GM19463 (cell line): ENCODE data around the gene ERMN.

Experiments used
- ATAC-seq: cut with Tn5 transposase; IDR thresholded peaks from one replicate; pipeline ENCODE4 v1.9.1; 2021; ENCODE audit warnings: mild to moderate bottlenecking, moderate library complexity; ENCODE audit not compliant: unreplicated experiment

ERMN gene

GRCh38 chr2:157333304-157334047 is 7.9 kb upstream of the ERMN start:
- no peak for ATAC-seq

DNA sequence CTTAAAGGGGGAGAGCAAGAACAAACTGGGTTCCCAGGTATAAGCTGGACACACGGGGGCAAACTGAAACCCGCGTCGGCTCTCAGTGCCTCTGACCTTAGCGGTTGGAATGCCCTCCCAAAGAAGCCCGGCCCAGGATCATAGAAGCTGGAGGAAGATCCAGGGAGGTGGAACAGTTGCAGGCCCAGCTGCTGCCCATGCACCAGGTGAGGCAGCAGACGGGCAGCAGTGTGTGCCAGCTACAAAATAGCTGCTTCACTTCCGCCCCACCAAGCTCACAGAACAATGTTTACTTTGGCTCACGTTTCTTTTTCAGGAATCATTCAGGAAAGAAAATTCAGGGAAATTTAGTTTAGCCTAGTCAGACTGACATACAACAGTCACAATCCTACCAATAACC is 3.9 kb upstream of the ERMN start:
- ATAC-seq, result no peak

- peak; percentile 99 for ATAC-seq
These were observed 2.2 kb upstream of the ERMN start for GRCh38 chr2:157327621-157328500.

- ATAC-seq, result peak; percentile 24
These were observed 1.6 kb upstream of the ERMN start for GRCh38 chr2:157327200-157327599.

DNA sequence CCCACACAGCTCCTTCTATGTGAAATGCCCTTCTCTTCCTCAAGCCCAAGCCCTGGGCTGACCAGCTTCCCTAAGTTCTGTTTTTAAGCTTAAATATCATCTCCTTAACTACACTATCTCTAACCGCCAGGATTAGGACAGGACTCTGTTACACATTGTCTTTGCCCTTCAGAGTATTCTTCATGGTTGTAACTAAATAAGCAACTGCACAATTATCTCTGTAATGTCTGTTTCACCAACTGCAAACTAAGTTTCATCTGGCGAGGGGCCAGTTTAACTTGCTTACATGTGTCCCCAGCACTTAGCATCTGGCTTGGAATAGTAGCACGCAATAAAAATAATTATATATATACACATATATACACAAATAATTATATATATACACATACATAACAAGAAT is 1.1 kb upstream of the ERMN start:
- ATAC-seq, result no peak

- no peak for ATAC-seq
These were observed 1.2 kb downstream of the ERMN start for GRCh38 chr2:157324331-157324843.

DNA sequence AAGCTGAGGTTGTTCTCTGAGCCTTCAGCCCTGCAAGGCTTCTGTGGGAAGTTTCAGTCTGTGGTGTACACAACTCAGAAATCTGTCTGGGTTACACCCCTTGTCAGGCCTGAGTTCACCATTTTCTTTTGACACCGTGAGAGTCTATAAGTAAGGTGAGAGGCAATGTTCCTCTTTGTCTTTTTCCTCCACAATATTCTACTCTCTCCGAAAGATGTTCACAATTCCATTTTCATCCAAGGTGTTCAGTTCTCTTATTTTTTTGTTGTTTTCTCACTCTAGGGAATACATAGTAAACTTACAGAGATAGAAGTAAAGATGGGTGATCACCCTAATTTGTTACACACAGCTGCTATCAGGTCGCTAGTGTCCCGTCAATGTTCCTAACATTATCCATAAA is 3.2 kb downstream of the ERMN start:
- no peak for ATAC-seq

GRCh38 chr2:157321466-157321865 is 4.2 kb downstream of the ERMN start:
- no peak for ATAC-seq

DNA sequence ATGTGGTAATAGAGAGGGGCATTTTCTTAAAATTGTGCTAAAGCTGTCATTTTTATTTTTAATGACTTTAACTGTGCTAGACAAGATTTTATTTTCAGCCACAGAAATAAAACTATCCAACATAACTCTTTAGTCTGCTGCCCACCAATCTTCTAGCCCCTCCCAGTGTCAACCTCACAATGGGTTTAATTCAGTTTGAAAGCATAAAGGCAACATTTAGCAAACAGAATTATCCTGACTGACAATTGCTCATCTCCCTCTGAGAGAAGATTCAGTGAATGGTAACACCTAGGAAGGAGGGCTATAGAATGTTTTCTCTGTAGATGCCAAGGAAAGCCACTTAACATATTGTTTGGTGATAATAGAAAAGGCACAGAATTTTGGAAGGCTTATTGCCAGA is 5.2 kb downstream of the ERMN start:
- no peak for ATAC-seq

GRCh38 chr2:157319795-157320194 is 5.8 kb downstream of the ERMN start:
- ATAC-seq, result no peak

- peak; percentile 45 for ATAC-seq
These were observed 6.7 kb downstream of the ERMN start for GRCh38 chr2:157318884-157319283.

GRCh38 chr2:157315901-157316300 is 9.7 kb downstream of the ERMN start:
- no peak for ATAC-seq

GRCh38 chr2:157312866-157313486 is 12.6 kb downstream of the ERMN start:
- ATAC-seq, result peak; percentile 64

DNA sequence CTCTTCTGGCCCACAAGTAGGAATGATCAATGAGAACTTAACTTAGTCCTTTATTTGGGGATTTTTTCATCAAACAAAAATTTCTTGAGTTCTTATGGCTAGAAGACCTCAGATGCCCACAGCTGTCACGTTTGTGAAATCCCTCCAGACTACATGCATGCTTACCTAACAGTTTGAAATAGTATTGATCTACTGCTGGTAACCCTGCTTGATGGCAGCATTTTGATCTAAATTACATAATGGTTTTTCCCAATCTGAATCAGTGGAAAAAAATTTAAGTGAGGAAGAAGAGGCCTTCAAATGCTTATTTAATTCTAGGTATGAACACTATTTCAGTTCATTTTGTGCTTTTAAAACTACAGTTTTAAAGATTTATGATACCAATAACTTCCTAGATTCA is 13.9 kb downstream of the ERMN start:
- no peak for ATAC-seq

DNA sequence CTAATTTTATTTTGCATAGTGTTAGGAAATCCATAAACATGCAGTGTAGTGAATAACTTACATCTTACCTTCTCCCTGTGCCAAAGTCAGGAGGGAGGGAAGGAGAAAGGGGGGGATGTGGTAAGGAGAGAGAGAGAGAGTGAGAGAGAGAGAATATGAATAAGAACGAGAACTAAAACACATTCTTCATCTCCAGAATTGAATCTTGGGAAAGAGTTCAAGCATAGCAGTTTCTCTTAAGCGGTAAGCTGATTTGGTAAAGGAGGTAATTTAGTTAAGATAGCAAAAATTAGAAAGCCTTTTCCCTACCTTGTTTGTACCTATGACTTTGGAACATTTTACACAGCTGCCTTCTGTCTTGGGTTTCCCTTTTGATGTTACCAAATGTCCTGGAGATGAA is 15.7 kb downstream of the ERMN start:
- ATAC-seq, result no peak

- no peak for ATAC-seq
These were observed 18.6 kb downstream of the ERMN start for GRCh38 chr2:157307021-157307420.

- no peak for ATAC-seq
These were observed 19.9 kb downstream of the ERMN start for GRCh38 chr2:157305723-157306110.

DNA sequence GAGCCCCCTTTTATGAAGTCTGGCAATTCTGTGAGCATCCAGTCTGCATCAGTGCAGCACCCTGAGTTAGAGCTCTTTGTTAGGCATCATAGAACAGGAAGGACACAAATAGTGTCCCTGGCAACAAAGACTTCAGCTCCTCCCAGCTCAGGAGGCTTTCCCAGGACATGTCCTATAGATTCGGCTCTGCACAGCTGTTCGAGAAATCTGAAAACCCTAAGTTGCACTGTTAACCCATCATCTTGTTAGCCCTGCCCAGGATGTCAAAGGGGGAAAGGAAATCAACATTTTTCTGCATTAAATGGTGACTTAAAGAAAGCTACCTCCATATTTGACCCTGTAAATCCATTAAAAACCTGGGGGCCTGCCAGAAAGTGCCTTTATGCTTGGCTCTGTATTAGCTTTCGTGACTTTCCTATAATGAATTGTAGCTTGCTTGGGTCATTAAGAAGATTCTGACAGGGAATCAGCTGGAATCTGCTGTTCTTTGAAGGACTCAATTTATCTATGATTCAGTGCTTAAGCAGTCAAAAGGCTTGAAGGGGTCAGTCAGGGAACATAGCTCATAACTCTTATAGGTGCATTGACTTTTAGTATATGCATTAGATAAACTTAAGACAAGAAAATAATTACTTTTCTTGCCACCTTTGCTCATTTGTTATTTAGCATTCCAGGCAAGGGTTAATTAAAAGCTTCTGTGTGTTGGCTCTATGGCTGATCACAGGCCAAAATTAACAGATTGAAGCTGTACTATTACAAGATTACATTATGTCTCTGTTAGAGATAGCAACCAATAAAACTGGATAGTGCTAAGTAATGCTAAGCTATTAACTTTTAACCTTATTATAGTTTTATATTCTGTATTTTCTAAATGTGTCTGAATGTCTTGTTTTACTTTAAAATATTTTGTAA is 20.6 kb downstream of the ERMN start:
- no peak for ATAC-seq

GRCh38 chr2:157303612-157304011 is 22.0 kb downstream of the ERMN start:
- no peak for ATAC-seq

DNA sequence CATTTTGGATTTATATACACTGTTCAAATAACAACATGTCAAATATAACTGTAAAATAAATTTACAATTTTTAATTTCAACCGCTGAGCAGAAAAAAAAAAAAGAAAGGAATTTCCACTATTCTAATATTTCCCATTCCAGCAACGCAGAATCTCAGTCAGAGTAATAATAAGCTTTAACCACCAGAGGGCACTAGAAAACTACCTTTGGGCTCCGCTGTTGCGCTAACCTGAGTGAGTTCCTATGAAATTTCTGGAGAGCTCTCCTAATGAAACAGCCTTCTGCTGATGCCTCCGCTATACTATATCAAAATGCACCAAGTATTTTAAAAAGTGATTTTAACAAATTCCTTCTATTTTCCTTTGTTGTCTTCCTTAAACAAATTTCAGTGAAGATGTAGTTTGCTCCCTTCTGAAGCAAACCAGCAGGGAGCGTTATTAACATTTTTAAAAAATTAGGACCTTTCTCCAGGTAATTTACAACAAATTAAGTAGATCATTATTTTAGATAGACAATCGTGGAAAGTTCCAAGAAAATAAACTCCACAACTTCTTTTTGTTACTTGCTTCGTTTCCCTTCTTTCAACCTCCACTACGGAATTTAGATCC is 23.0 kb downstream of the ERMN start:
- peak; percentile 71 for ATAC-seq
